NCI-H460 (cell line): Measurements from ENCODE around the gene ASPSCR1. TPM values are rescaled to one million over a fixed set of nuclear protein-coding genes. Genes with fewer than 3 reads are reported as not detected.

Experiments
- DNase-seq: peaks from one replicate; pipeline ENCODE4 v3.0.0-alpha.2; 2016; ENCODE audit warnings: low read depth; ENCODE audit errors: extremely low read depth
- total RNA-seq: library from RNA; depleted of rRNA; stranded (reverse); fragments of >200 nt; shearing (Covaris generic); gene quantifications from 2 replicates; pipeline ENCODE4 v1.2.3, GENCODE V29; 2014

Gene ASPSCR1
- total RNA-seq, 1 experiment from 2014 or later = 20.5 TPM

GRCh38 chr17:82009413-82009812, 32.0 kb downstream of the ASPSCR1 start:
- DNase-seq = no peak

GRCh38 chr17:82010575-82011525, 33.4 kb downstream of the ASPSCR1 start:
- DNase-seq = no peak

DNA sequence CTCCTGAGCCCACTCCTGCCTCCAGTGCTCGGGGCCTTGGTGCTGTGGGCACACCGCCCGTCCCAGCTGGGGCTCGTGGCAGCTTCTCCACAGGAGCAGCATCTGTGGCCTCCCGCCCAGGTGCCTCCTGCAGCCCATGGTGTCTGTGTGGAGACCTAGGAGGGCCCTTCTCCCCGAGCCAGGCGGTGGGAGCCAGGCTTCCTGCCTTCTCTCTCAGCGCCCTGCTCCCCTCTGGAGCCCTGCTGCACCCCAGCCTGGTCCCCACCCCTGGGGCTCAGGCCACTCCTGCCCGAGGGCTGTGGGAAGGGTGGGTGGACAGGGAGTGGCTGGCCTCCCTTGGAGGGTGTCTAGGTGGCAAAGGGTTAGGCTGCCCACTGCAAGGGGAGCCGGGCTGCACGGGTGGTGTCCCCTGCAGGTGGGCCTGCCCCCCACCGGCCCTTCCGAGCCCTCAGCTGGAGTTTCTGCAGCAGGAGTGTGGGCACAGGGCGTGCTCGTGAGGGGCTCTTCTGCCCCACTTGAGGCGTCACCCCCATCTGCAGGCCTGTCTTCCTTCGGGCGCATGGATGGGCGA, 34.3 kb downstream of the ASPSCR1 start:
- no peak for DNase-seq

DNA sequence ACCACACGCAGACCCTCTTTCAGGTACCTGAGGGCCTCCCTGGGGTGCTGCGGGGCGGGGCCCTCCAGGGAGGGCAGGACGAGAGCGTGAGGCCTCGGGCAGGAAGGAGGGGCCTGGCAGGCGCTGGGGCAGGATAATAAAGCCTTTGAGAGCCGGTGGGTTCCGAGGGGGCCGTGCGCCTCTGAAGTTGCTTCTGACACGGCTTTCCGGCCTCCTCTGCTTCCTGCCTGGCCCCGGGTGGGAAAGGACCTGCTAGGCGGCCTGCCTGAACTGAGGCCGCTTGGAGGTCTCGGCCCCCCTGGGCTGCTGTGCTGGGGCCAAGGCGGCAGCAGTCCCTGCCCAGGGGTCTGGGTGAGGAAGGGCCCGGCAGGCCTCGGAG, 34.8 kb downstream of the ASPSCR1 start:
- DNase-seq = no peak

GRCh38 chr17:82012640-82013295, 35.3 kb downstream of the ASPSCR1 start:
- no peak for DNase-seq

- no peak for DNase-seq
Measured at GRCh38 chr17:82013341-82013740, 35.9 kb downstream of the ASPSCR1 start.

DNA sequence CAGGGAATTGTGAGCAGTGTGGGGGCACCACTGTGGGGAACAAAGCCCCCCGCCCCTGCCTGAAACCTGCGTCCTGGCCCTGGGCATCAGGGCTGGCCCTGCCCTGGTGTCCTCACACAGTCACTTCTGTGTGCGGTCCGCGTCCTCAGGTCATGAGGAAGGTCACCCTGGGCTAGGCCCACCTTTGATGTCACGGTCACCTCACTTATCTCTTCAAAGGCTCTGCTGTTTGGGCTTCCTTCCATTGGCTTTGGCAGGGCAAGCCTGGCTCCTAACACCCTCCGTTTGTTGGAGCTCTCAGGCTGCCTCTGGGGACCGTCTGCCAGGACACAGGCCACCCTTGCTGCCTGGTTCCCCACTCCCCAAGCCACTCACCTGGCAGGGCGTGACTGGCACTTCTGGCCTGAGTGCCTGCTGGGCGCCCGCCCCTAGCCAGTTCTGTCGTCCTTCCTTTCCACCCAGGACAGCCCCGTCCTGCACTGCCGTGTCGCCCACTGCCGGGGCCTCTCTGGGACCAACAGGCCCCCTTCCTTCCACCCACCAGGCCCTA, 36.4 kb downstream of the ASPSCR1 start:
- DNase-seq = no peak

- no peak for DNase-seq
Measured at GRCh38 chr17:82014432-82014831, 37.0 kb downstream of the ASPSCR1 start.

DNA sequence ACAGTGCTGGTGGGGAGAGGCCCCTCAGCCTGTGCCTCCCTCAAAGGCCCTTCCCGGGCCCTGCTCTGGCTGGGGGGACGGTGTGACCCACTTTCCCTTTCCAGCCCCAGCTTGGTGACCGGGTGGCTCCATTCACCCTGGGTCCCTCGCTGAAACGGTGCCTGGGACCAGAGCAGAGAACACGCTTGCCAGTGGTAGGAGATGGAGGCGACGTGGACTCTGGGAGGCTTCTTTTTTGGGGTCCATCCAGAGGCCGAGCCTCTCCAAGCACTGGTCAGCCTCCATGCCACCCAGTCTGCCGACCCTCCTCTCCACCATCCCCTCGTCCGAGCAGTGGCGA, 37.5 kb downstream of the ASPSCR1 start:
- DNase-seq = no peak

GRCh38 chr17:82015311-82015971, 38.0 kb downstream of the ASPSCR1 start:
- DNase-seq = no peak

- DNase-seq = no peak
Measured at GRCh38 chr17:82016061-82016874, 38.8 kb downstream of the ASPSCR1 start.

DNA sequence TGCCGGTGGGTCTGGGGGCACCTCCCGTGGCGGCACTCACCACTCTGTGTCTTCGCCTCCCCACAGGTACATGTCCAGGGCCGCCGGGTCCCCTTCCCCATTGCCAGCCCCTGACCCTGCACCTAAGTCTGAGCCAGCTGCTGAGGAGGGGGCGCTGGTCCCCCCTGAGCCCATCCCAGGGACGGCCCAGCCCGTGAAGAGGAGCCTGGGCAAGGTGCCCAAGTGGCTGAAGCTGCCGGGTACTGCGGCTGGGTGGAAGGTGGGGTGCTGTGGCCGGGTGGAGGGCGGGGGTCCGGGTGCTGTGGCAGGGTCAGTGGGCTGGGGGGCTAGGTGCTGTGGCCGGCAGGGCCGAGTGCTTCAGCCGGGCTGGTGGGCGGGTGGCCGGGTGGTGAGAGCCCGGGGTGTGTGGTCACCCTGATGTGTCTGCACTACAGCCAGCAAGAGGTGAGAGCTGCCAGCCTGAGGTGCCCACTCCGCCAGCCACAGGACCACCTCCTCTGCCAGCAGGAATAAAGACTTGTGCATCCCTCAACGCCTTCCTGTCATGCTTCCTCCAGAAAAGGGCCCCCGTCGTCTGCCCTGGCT, 39.5 kb downstream of the ASPSCR1 start:
- DNase-seq = no peak

DNA sequence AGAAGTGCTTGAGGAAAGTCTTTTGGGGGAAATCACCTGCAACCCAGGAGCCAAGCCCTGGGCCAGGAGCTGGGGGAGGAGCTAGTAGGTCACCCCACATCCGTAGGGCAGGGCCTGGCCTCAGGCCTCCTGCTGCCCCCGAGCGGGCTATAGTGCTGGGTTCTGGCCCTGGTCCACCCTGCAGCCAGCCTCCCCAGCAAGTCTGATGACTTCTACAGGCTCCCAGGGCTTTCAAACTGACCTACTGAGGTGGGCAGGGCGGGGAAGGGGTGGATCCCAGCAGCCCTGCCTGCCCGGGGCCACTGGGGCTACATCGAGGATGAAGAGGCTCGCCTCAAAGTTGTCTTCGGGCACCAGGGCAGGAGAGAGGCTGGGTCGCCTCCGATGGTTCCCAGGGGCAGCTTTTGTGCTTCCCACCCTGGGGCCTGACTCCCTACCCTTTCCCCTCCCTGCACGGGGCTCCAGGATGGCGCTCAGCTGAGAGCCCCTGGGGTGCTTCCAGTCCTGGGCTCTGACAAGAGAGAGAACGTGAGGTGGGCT, 40.3 kb downstream of the ASPSCR1 start:
- no peak for DNase-seq

DNA sequence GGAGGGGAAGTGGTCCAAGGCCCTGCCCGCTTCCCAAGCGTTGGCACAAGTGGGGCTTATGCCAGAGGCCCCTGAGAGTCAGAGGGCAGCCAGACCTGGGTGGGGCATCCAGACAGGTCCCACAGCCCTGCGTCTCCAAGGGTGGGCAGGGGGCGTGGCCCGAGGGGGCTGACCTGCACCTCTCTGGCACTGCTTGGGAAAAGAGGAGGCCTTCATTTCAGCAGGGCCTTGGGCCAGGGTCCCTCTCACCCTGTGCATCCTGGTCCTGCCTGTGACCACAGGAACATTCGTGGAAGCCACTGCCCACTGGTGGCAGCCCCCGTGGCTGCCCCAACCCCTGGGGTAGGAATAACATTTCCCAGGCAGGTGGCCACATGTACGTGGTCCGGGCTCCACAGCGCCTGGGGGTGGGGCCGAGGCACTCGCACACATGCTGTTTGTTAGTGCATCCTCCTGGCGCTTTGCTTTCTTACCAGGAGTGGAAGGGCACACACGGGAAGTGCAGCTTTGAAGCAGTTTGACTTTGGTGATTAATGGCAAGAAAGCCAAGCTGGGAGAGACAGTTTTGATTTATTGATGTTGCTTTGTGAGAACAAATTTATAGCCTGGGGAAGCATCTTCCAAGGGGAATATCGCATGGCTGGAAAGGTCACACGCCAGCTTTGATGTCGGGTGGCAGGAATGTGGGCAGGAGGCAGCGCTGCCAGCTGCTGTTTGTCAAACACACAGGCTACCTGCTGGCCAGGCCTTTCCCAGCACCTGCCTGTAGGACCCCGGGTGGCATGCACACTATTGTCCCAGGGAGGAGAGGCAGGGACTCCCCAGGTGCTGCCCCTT, 40.9 kb downstream of the ASPSCR1 start:
- no peak for DNase-seq

DNA sequence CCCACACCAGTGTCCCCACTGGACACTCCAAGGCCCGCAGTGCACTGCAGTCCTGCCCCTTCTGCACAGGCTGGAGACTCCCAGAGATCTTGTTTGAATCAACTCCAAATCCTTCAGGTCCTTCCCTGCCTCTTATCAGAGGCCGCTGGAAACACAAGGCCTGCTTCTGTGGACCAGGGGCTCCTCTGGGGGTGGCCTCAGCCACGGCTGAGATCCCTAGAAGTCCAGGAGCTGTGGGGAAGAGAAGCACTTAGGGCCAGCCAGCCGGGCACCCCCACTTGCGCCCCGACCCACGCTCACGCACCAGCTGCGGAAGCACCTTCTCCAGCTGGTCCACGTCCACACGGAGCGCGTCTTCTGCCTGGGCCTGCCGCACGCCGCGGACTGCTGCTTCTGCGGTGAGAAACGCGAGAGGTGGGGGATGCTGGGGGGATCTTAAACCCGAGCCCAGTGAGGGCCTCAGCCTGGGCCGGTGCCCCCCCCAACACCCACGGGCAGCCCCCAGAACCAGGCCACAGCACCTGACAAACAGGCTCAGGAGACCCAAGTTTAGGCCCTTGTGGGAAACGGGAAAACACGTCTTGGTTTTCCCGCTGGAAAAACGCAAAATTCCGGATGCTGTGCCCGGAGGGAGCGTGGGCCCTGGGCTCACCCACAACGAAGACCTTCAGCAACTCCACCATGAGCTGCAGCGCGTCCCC, 41.7 kb downstream of the ASPSCR1 start:
- DNase-seq = no peak

DNA sequence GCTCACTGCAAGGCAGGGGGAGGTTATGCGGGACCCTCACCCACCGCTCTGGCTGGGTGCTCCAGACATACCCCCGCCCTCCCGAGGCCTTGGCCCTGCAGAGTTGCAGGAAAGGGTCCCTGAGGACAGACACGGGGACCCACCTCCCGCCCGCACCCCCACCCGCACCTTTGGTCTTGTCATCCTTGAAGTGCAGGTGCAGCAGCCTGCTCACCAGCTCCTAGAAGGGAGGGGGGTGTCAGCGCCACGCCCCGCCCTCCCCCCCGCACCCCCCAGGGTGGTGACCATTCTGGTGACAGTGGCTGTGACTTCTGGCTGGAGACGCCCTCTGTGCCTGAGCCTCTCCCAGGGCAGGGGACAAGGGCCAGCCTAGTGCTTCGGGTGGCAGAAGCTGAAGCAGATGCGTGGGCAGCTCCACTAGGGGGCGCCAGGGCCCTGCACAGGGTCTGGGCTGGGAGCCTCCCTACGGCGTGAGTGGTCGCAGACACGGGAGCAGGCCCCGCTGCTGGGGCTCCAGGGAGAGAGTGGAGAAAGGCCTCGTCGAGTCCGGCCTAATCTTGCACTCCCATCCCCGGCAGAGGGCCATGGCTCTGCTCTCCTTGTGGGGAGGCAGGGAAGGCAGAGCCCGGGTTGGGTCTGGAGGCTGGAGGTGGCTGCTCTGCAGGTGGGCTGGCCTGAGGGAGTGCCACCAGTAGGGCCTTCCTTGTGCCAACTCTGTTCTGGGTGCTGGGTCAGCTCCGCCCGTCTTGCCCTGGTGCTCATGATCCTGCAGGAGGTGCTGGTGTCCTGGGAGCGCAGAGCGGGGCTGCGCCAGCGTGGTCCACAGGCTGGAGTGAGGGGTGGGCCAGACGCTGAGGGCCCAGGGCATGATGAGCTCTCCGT, 42.5 kb downstream of the ASPSCR1 start:
- DNase-seq = peak; percentile 49

DNA sequence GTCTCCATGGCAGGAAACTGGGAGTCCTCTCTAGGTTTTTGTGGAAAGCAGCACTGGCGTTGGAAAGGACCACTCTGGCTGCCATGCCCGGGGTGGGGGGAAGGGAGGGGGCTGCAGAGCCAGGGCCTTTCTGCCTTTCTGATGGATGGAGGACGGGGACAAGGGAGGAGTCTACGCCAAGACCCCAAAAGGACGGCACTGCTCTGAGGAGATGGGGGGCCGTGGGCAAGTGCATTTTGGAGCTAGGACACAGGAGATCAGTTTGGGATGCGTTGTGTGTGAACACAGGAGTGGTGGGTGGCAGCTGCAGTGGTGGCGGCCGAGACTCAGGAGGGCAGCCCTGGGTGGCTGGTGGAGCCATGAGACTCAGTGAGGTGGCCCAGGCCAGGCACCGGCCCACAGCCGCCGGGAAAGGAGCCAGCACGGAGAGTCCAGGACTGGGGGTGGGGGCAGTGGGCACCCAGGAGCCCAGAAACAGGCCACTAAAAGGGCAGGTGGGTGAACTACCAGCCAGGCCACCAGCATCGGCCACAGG, 43.2 kb downstream of the ASPSCR1 start:
- DNase-seq = no peak
